ENCODE results near the gene ELAVL1.

- TF ChIP-seq CTCF (IDR thresholded peaks at IDR 0.05) (no peak), POLR2A (IDR thresholded peaks at IDR 0.05) (no peak)
These were observed 39.3 kb downstream of the ELAVL1 start for GRCh38 chr19:7965921-7966665.
